PC-9 (cell line): ENCODE measurements around the gene OS9.

Experiments used
- CTCF ChIP-seq: fragments of 200-600 bp; sonication (generic); conservative IDR thresholded peaks from 2 replicates; pipeline ENCODE4 v1.6.1; 2017; ENCODE audit warnings: mixed run types, antibody characterized with exemption, mild to moderate bottlenecking, moderate library complexity
- EZH2 ChIP-seq: fragments of 200-600 bp; sonication (generic); IDR thresholded peaks from 2 replicates; pipeline ENCODE4 v1.8.0; 2017; ENCODE audit warnings: antibody characterized with exemption, low read depth

DNA sequence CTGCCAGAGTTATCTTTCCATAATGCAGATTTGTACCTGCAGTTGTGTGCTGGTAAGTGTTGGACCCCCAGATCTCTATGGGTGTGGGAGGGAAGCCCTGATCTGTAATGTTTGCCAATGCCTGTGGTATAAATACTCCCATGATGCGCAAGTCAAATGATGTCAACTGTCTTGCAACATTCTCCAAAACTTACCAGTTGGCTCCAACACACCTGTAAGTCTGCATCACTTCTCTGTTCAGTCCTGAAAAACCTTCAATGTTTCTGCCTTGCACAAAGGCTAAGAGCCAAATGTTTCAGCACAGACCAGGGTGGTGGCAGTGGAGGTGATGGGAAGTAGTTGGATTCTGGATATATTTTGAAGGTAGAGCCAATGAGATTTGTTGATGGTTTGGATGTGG lies 3.1 kb downstream of the OS9 start:
- no peak for TF ChIP-seq CTCF
- no peak for TF ChIP-seq EZH2
